GM23248 (cell line): ENCODE measurements around the gene KRTAP20-1.

Experiments used
- EZH2 ChIP-seq: fragments of 200-600 bp; sonication (generic); IDR thresholded peaks from 2 replicates; pipeline ENCODE4 v1.6.1; 2018; ENCODE audit warnings: antibody characterized with exemption, mild to moderate bottlenecking; ENCODE audit not compliant: insufficient read depth, poor library complexity, severe bottlenecking
- EZH2phosphoT487 ChIP-seq: fragments of 200-600 bp; sonication (generic); IDR thresholded peaks from 2 replicates; pipeline ENCODE4 v1.6.1; 2018; ENCODE audit warnings: antibody characterized with exemption, moderate library complexity, mild to moderate bottlenecking, low read depth; ENCODE audit not compliant: insufficient read depth

- TF ChIP-seq EZH2 (no peak), EZH2phosphoT487 (no peak)
Observed at GRCh38 chr21:30646904-30647414, 30.7 kb downstream of the KRTAP20-1 start.
